ENCODE results near the gene RAPGEF2.
"Not testable (repeated sequence)": the region's sequence is repeated elsewhere in the genome, so short reads cannot be mapped to it uniquely, and the experiment has no call there.

RAPGEF2 gene

DNA sequence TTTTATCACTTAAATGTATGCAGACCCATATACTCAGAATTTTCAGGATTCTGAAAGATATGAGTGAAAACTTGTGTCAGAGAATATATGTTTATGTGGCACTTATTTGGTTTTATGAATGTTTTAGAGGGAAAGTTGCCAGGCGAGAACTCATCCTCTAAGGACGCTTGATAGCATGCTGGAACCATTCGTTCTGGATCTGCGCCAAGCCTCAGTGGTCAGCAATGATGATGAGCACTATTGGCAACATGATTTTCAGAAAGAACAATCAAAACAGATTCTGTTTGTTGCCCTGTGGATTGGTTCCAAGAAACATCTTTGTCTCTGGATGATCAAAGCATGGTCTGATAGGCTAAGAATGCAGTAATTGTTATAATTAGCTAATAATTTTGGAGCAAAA lies 32.1 kb upstream of the RAPGEF2 start:
- TF ChIP-seq, protein P1, sequence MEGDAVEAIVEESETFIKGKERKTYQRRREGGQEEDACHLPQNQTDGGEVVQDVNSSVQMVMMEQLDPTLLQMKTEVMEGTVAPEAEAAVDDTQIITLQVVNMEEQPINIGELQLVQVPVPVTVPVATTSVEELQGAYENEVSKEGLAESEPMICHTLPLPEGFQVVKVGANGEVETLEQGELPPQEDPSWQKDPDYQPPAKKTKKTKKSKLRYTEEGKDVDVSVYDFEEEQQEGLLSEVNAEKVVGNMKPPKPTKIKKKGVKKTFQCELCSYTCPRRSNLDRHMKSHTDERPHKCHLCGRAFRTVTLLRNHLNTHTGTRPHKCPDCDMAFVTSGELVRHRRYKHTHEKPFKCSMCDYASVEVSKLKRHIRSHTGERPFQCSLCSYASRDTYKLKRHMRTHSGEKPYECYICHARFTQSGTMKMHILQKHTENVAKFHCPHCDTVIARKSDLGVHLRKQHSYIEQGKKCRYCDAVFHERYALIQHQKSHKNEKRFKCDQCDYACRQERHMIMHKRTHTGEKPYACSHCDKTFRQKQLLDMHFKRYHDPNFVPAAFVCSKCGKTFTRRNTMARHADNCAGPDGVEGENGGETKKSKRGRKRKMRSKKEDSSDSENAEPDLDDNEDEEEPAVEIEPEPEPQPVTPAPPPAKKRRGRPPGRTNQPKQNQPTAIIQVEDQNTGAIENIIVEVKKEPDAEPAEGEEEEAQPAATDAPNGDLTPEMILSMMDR (conservative IDR thresholded peaks at IDR 0.05) = no peak
- no peak for TF ChIP-seq ZFX (IDR thresholded peaks at IDR 0.05)
- H3K27ac ChIP-seq = no peak overlapping the region

DNA sequence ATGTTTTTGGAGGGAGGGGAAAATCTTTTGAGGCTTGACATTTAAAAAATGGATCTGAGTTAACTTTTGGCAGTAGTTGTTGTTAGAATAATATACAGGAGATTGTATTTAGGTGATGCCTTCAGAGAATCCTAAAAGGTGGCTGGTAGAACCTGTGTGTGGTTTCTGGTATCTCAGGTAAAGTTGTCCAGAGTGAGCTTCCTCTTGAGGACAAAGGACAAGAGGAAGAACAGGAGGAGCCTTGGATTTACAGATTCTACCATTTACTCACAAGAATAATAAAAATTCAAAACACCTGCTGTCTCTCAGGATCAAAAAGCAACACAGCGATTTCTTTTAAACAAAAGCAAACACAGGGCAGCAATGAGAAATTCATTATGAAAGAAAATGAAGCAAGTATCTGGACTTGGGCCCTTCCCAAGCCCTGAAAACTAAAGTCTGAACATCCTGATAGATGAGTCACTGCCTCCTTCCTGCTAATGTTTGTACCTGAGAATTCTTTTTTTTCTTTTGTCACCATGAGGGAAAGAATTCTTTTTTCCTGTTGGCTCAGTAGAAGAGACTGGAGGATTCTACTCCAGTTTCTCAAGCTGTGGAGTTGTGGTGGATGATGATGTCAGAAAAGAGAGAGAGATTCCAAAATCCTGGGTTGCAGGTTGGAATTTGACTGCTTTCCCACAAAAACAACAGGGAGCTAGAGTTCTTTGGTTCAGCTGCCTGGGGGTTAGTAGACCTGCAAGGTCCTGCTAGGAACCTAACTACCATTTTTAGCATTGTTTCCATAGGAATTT lies 31.5 kb upstream of the RAPGEF2 start:
- H3K27ac ChIP-seq = no peak overlapping the region
- TF ChIP-seq, protein P1 (conservative IDR thresholded peaks at IDR 0.05) = no peak
- no peak for TF ChIP-seq ZFX (IDR thresholded peaks at IDR 0.05)

GRCh38 chr4:159071969-159072765 lies 30.7 kb upstream of the RAPGEF2 start:
- TF ChIP-seq, protein P1 (conservative IDR thresholded peaks at IDR 0.05) = no peak
- no peak for TF ChIP-seq ZFX (IDR thresholded peaks at IDR 0.05)
- H3K27ac ChIP-seq = no peak overlapping the region

GRCh38 chr4:159075531-159075932 lies 27.3 kb upstream of the RAPGEF2 start:
- no peak overlapping the region for H3K27ac ChIP-seq
- no peak for TF ChIP-seq ZFX (IDR thresholded peaks at IDR 0.05)
- TF ChIP-seq, protein P1 (conservative IDR thresholded peaks at IDR 0.05) = no peak

- not testable (repeated sequence) for H3K27ac ChIP-seq
Measured at GRCh38 chr4:159077018-159077417, 25.9 kb upstream of the RAPGEF2 start.

DNA sequence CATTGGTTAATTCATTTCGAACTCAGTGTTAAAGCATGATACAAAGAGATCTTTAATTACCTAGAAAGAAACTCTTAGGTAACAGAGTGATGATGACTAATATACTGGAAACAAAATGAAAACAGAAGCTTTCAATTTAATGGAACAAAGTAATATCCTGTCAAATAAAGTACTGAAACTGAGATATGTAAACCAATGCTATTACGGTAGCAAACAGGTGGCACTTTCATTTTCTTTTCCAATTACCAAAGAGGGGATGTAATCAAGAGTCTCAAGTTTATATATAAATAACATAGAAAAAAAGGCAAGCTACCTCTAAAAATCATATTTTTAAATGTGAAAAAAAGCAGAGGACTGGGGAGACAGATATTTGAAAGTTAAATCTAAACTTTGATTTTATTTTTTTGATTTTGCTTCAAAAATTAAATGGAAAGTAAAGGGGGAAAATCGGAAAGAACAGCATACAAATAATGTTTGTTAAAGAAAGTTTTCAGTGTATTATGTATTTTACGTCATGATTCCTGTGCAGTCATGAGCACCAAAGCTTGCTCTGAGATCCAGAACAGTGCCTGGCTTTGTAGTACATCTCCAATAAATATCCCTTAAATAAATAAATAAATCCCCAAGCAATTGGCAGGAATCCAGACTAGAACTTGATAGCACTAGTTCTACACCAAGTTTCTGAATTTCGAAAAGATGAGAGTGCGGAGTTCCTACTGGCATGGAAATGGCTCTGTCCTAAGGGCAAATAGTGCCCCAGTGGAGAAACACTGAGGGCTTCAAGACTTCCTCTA lies 25.0 kb upstream of the RAPGEF2 start:
- no peak overlapping the region for H3K27ac ChIP-seq
- TF ChIP-seq, protein P1 (conservative IDR thresholded peaks at IDR 0.05) = no peak
- TF ChIP-seq ZFX (IDR thresholded peaks at IDR 0.05) = no peak

DNA sequence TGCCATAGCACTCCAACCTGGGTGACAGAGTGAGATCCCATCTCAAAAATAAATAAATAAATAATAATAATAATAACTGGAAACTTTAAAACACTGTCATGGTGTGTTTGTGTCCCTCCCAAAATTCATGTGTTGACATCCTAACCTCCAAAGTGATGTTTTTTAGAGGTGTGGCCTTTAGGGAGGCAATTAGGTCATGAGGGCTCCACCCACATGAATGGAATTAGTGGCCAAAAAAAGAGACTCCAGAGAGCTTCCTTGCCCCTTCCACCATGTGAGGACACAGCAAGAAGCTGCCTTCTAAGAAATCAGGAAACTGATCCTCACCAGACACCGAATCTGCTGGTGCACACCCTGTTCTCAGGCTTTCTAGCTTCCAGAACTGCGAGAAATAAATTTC lies 23.8 kb upstream of the RAPGEF2 start:
- no peak for TF ChIP-seq ZFX (IDR thresholded peaks at IDR 0.05)
- TF ChIP-seq, protein P1 (conservative IDR thresholded peaks at IDR 0.05) = no peak

More for the DNA sequence above, 23.8 kb upstream of the RAPGEF2 start:
- no peak overlapping the region for H3K27ac ChIP-seq
